SU-DHL-6 (cell line): ENCODE results near the gene SERPINI1.

Source experiments
- EZH2phosphoT487 ChIP-seq: fragments of 200-600 bp; sonication (generic), shearing (Covaris generic); conservative IDR thresholded peaks from 2 replicates; pipeline ENCODE4 v1.6.1; 2018; ENCODE audit warnings: mild to moderate bottlenecking, antibody characterized with exemption, low read length, moderate library complexity, mixed read lengths
- TF ChIP-seq, protein P1 (sequence below): fragments of 200-600 bp; sonication (generic); IDR thresholded peaks from one replicate; pipeline ENCODE4 v1.5.1; 2017; ENCODE audit warnings: antibody characterized with exemption, mild to moderate bottlenecking, low read length, moderate library complexity; ENCODE audit not compliant: insufficient read depth, poor library complexity, severe bottlenecking

DNA sequence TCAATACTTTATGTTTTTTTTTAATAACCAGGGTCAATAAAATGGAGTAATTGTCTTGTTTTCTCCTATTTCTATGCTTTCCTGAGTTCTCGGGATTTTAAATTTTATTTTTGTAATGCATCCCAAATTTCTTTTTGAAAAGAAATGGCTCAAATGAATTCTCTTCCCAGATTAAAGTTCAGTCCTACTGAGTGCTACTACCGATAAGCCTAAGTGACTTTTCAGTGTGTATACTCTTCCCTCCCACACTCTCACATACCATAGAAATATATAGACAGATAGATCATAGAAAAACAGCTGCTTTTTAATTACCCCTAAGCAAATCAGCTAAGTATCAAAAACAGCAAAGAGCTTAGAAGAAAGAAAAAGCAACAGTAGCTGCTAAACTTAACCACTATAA, 1.5 kb downstream of the SERPINI1 start:
- TF ChIP-seq EZH2phosphoT487 = no peak
- TF ChIP-seq, protein P1, sequence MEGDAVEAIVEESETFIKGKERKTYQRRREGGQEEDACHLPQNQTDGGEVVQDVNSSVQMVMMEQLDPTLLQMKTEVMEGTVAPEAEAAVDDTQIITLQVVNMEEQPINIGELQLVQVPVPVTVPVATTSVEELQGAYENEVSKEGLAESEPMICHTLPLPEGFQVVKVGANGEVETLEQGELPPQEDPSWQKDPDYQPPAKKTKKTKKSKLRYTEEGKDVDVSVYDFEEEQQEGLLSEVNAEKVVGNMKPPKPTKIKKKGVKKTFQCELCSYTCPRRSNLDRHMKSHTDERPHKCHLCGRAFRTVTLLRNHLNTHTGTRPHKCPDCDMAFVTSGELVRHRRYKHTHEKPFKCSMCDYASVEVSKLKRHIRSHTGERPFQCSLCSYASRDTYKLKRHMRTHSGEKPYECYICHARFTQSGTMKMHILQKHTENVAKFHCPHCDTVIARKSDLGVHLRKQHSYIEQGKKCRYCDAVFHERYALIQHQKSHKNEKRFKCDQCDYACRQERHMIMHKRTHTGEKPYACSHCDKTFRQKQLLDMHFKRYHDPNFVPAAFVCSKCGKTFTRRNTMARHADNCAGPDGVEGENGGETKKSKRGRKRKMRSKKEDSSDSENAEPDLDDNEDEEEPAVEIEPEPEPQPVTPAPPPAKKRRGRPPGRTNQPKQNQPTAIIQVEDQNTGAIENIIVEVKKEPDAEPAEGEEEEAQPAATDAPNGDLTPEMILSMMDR = no peak
